ENCODE measurements around the gene DUSP7. TPM values are rescaled to one million over a fixed set of nuclear protein-coding genes. Genes with fewer than 3 reads are reported as not detected.

The DUSP7 gene
- polyA plus RNA-seq, 1 of the 3 experiments (the other 2 are of a cell fraction): 25.8 TPM

GRCh38 chr3:52028572-52028971 lies 27.8 kb downstream of the DUSP7 start:
- Histone ChIP-seq H2AFZ (ENCODE audit: low read depth) (no peak overlapping the region), H3F3A (replicated peaks; ENCODE audit: insufficient read depth) (no peaks in the 10 kb centered on the region), H3K9ac (no peak overlapping the region), H3K4me1 (ENCODE audit: control insufficient read depth in 1 of 2, insufficient read depth in 2 of 2, low read depth in 1 of 2, low read length in 1 of 2) (peaks cover 0 to 83% of the 10 kb centered on the region in 2 experiments; a peak in 2 of 4 replicates), H3K27ac (ENCODE audit: low read depth in 2 of 2, low read length in 1 of 2) (peak overlapping the region in 1 of 2 experiments; percentile 100; a peak in 2 of 4 replicates), H3K36me3 (replicated peaks in 1 of 2; ENCODE audit: control insufficient read depth in 1 of 2, insufficient read depth in 2 of 2, low read length in 1 of 2) (no peaks in the 10 kb centered on the region), H3K79me2 (ENCODE audit: insufficient read depth) (no peaks in the 10 kb centered on the region), H4K20me1 (ENCODE audit: insufficient read depth) (no peaks in the 10 kb centered on the region), H3K9me3 (no peaks in the 10 kb centered on the region), H3K27me3 (ENCODE audit: insufficient read depth) (no peaks in the 10 kb centered on the region), H3K9me2 (no peaks in the 10 kb centered on the region), H3K4me3 (ENCODE audit: low read depth in 2 of 2, low read length in 1 of 2) (no peak overlapping the region), H3K4me2 (no peak overlapping the region)
- 0 out of 2 replicates have a peak, but pooled peaks have one; percentile 24 for TF ChIP-seq MXI1 (IDR thresholded peaks at IDR 0.05; ENCODE audit: low read depth, low read length)
- TF ChIP-seq EP300 (IDR thresholded peaks at IDR 0.05; ENCODE audit: borderline replicate concordance in 1 of 2, low read depth in 1 of 2, low read length in 1 of 2): peak in 1 of 2 experiments; percentile 64; a peak in 2 of 4 replicates
- no peak for TF ChIP-seq TAF1 (IDR thresholded peaks at IDR 0.05; ENCODE audit: borderline replicate concordance, low read depth, low read length)
- TF ChIP-seq, protein P1, sequence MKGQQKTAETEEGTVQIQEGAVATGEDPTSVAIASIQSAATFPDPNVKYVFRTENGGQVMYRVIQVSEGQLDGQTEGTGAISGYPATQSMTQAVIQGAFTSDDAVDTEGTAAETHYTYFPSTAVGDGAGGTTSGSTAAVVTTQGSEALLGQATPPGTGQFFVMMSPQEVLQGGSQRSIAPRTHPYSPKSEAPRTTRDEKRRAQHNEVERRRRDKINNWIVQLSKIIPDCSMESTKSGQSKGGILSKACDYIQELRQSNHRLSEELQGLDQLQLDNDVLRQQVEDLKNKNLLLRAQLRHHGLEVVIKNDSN (IDR thresholded peaks at IDR 0.05; ENCODE audit: borderline replicate concordance, low read depth): no peak
- TF ChIP-seq FOXJ3 (CRISPR knock-in tag; IDR thresholded peaks at IDR 0.05): peak; percentile 74; the same call in 1 of the 2 replicates
- TF ChIP-seq RAD21 (IDR thresholded peaks at IDR 0.05; ENCODE audit: low read length): peak; percentile 18
- TF ChIP-seq NRF1 (IDR thresholded peaks at IDR 0.05; ENCODE audit: low read depth, low read length): no peak
- ChIA-PET POLR2A (interaction anchor here (0.6 to 9.4 kb wide), 20 partner anchors 8 to 259 kb away, joined by 3 to 218 read pairs (median 6); partner anchors contain the start of genes DUSP7, GLYCTK and RPL29), CTCF (interaction anchor here (0.7 to 9.8 kb wide), 12 partner anchors 10 to 116 kb away, joined by 3 to 205 read pairs (median 6); partner anchors contain the start of gene DUSP7)
- peak; percentile 85 for DNase-seq
- 53% methylated on average over 5 of the region's 12 CpGs for WGBS (ENCODE audit: low lambda C conversion rate)

DNA sequence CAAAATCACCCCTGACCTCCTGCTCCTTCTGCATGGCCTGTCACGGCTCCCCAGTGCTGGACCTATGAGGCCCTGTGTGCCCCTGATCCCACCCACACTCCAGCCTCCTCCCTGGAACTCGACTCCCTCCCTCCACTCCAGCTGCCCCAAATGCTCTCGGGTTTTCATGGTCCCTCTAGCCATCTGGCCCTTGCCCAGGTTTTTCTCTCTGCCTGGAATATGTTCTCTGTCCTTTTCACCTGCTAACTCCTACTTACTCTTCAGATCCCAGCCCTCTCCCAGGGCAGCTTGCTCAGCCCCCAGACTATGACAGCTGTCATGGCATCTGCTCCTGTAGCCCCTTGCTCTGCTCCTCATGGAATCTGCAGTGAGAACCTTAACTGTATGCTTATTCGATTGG lies 30.3 kb downstream of the DUSP7 start:
- no peaks in the 10 kb centered on the region for H4K20me1 ChIP-seq (ENCODE audit: insufficient read depth)
- CTCF ChIA-PET: interaction anchor here (0.7 to 9.8 kb wide), 7 partner anchors 11 to 215 kb away, joined by 3 to 205 read pairs (median 3); partner anchors contain the start of gene DUSP7
- no peaks in the 10 kb centered on the region for H3K9me3 ChIP-seq
- no peak overlapping the region for H2AFZ ChIP-seq (ENCODE audit: low read depth)
- POLR2A ChIA-PET: interaction anchor here (0.8 to 9.4 kb wide), 8 partner anchors 11 to 215 kb away, joined by 3 to 218 read pairs (median 7); partner anchors contain the start of gene DUSP7
- H3F3A ChIP-seq (replicated peaks; ENCODE audit: insufficient read depth): peaks cover 3% of the 10 kb centered on the region
- peak overlapping the region in 1 of 2 experiments; percentile 88; a peak in 2 of 4 replicates for H3K27ac ChIP-seq (ENCODE audit: low read depth in 2 of 2, low read length in 1 of 2)
- H3K27me3 ChIP-seq (ENCODE audit: insufficient read depth): no peaks in the 10 kb centered on the region
- H3K9ac ChIP-seq: no peak overlapping the region
- H3K4me3 ChIP-seq (ENCODE audit: low read depth in 2 of 2, low read length in 1 of 2): no peak overlapping the region
- TF ChIP-seq TAF1 (IDR thresholded peaks at IDR 0.05; ENCODE audit: borderline replicate concordance, low read depth, low read length) (no peak), EP300 (IDR thresholded peaks at IDR 0.05; ENCODE audit: borderline replicate concordance in 1 of 2, low read depth in 1 of 2, low read length in 1 of 2) (peak in 1 of 2 experiments; percentile 28; a peak in 1 of 4 replicates), SMC3 (IDR thresholded peaks at IDR 0.05; ENCODE audit: low read depth, low read length) (no peak)
- H3K9me2 ChIP-seq: no peaks in the 10 kb centered on the region
- no peak overlapping the region for H3K4me2 ChIP-seq
- H3K4me1 ChIP-seq (ENCODE audit: control insufficient read depth in 1 of 2, insufficient read depth in 2 of 2, low read depth in 1 of 2, low read length in 1 of 2): peaks cover 20 to 83% of the 10 kb centered on the region in 2 experiments; a peak in 2 of 4 replicates
- H3K79me2 ChIP-seq (ENCODE audit: insufficient read depth): no peaks in the 10 kb centered on the region
- DNase-seq: no peak
- no peaks in the 10 kb centered on the region for H3K36me3 ChIP-seq (replicated peaks in 1 of 2; ENCODE audit: control insufficient read depth in 1 of 2, insufficient read depth in 2 of 2, low read length in 1 of 2)
- WGBS (ENCODE audit: low lambda C conversion rate): 63% methylated on average over 4 of the region's 4 CpGs

DNA sequence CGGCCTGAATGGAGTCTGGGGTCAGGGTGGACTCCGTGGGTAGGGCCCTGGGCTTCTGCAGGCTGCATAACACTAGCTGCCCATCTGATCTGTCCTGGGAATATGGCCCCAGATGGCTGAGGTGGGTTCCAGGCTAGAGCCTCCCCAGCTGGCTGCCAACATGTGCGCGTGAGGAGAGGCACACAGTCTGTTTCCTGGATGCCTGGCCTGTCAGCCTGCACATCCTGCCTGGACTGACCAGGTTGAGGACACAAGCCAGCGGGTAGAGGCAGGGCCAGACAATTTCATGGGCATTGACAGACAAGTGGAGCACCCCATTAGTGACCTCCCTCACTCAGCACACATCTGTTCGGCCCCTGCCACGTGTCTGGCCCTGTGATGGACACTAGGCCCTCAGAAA lies 30.9 kb downstream of the DUSP7 start:
- Histone ChIP-seq H3K4me2 (no peak overlapping the region), H3K9me3 (no peaks in the 10 kb centered on the region), H3F3A (replicated peaks; ENCODE audit: insufficient read depth) (peaks cover 3% of the 10 kb centered on the region), H3K9ac (no peak overlapping the region), H3K27ac (ENCODE audit: low read depth in 2 of 2, low read length in 1 of 2) (peak overlapping the region in 1 of 2 experiments; percentile 88; a peak in 2 of 4 replicates), H4K20me1 (ENCODE audit: insufficient read depth) (no peaks in the 10 kb centered on the region), H3K4me1 (ENCODE audit: control insufficient read depth in 1 of 2, insufficient read depth in 2 of 2, low read depth in 1 of 2, low read length in 1 of 2) (peaks cover 20 to 85% of the 10 kb centered on the region in 2 experiments; a peak in 2 of 4 replicates), H3K79me2 (ENCODE audit: insufficient read depth) (no peaks in the 10 kb centered on the region), H3K36me3 (replicated peaks in 1 of 2; ENCODE audit: control insufficient read depth in 1 of 2, insufficient read depth in 2 of 2, low read length in 1 of 2) (no peaks in the 10 kb centered on the region), H3K4me3 (ENCODE audit: low read depth in 2 of 2, low read length in 1 of 2) (no peak overlapping the region), H3K9me2 (no peaks in the 10 kb centered on the region), H3K27me3 (ENCODE audit: insufficient read depth) (no peaks in the 10 kb centered on the region), H2AFZ (ENCODE audit: low read depth) (no peak overlapping the region)
- peak; percentile 77 for DNase-seq
- ChIA-PET POLR2A (interaction anchor here (0.7 to 9.4 kb wide), 7 partner anchors 10 to 253 kb away, joined by 3 to 218 read pairs (median 10); partner anchors contain the start of genes DUSP7 and WDR82), CTCF (interaction anchor here (0.7 to 9.8 kb wide), 6 partner anchors 11 to 215 kb away, joined by 3 to 205 read pairs (median 6); partner anchors contain the start of gene DUSP7)
- WGBS (ENCODE audit: low lambda C conversion rate): 40% methylated on average over 1 of the region's 7 CpGs
- TF ChIP-seq FOSL2 (IDR thresholded peaks at IDR 0.05; ENCODE audit: borderline replicate concordance, low read depth) (no peak), IRF3 (IDR thresholded peaks at IDR 0.05; ENCODE audit: low read depth, low read length) (no peak), FOXJ3 (CRISPR knock-in tag; IDR thresholded peaks at IDR 0.05) (peak; percentile 87; the same call in 1 of the 2 replicates), GATA2 (CRISPR knock-in tag; IDR thresholded peaks at IDR 0.05) (peak; percentile 19; the same call in 1 of the 2 replicates), RXRA (IDR thresholded peaks at IDR 0.05; ENCODE audit: borderline replicate concordance, low read depth) (no peak), POLR2AphosphoS5 (IDR thresholded peaks at IDR 0.05; ENCODE audit: low read depth, low read length) (no peak), MXI1 (IDR thresholded peaks at IDR 0.05; ENCODE audit: low read depth, low read length) (peak; percentile 67; the same call in 1 of the 2 replicates), RAD21 (IDR thresholded peaks at IDR 0.05; ENCODE audit: low read length) (no peak), NFIC (IDR thresholded peaks at IDR 0.05; ENCODE audit: borderline replicate concordance) (no peak), YY1 (IDR thresholded peaks at IDR 0.05; ENCODE audit: low read depth) (no peak)
- TF ChIP-seq, protein P2, sequence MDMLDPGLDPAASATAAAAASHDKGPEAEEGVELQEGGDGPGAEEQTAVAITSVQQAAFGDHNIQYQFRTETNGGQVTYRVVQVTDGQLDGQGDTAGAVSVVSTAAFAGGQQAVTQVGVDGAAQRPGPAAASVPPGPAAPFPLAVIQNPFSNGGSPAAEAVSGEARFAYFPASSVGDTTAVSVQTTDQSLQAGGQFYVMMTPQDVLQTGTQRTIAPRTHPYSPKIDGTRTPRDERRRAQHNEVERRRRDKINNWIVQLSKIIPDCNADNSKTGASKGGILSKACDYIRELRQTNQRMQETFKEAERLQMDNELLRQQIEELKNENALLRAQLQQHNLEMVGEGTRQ (IDR thresholded peaks at IDR 0.05; ENCODE audit: borderline replicate concordance, low read depth, low read length): no peak
